SJSA1 (cell line): ENCODE measurements around the gene KRT86. TPM values are rescaled to one million over a fixed set of nuclear protein-coding genes. Genes with fewer than 3 reads are reported as not detected.

Source experiments
- DNase-seq, 2 experiments: peaks; one replicate each; pipeline ENCODE4 v3.0.0-alpha.2; 2015 to 2020; ENCODE audit warnings: low spot score in 2 of 2, low read depth in 1 of 2
- H3K27ac ChIP-seq: fragments of 250-450 bp; sonication (Bioruptor Pico); 2 replicates; pipeline ENCODE4 v1.5.1; 2020; ENCODE audit warnings: mild to moderate bottlenecking, moderate library complexity
- H3K27me3 ChIP-seq: fragments of 250-450 bp; sonication (Bioruptor Pico); replicated peaks from 2 replicates; pipeline ENCODE4 v1.5.1; 2020; ENCODE audit warnings: mild to moderate bottlenecking, moderate library complexity
- H3K36me3 ChIP-seq: fragments of 250-450 bp; sonication (Bioruptor Pico); 2 replicates; pipeline ENCODE4 v1.5.1; 2020; ENCODE audit warnings: mild to moderate bottlenecking
- H3K4me1 ChIP-seq: fragments of 250-450 bp; sonication (Bioruptor Pico); replicated peaks from 2 replicates; pipeline ENCODE4 v1.6.1; 2021; ENCODE audit warnings: mild to moderate bottlenecking
- H3K4me3 ChIP-seq: fragments of 250-450 bp; sonication (Bioruptor Pico); 2 replicates; pipeline ENCODE4 v1.5.1; 2020; ENCODE audit warnings: mild to moderate bottlenecking
- H3K9me3 ChIP-seq: fragments of 250-450 bp; sonication (Bioruptor Pico); replicated peaks from 2 replicates; pipeline ENCODE4 v1.5.1; 2020; ENCODE audit warnings: mild to moderate bottlenecking
- total RNA-seq: library from RNA; depleted of rRNA; stranded (reverse); fragments of >200 nt; shearing (Covaris generic); gene quantifications from 2 replicates; pipeline ENCODE4 v1.2.3, GENCODE V29; 2014; rRNA removed

Gene KRT86
- total RNA-seq, 1 experiment from 2014 or later, result 0.37 TPM

DNA sequence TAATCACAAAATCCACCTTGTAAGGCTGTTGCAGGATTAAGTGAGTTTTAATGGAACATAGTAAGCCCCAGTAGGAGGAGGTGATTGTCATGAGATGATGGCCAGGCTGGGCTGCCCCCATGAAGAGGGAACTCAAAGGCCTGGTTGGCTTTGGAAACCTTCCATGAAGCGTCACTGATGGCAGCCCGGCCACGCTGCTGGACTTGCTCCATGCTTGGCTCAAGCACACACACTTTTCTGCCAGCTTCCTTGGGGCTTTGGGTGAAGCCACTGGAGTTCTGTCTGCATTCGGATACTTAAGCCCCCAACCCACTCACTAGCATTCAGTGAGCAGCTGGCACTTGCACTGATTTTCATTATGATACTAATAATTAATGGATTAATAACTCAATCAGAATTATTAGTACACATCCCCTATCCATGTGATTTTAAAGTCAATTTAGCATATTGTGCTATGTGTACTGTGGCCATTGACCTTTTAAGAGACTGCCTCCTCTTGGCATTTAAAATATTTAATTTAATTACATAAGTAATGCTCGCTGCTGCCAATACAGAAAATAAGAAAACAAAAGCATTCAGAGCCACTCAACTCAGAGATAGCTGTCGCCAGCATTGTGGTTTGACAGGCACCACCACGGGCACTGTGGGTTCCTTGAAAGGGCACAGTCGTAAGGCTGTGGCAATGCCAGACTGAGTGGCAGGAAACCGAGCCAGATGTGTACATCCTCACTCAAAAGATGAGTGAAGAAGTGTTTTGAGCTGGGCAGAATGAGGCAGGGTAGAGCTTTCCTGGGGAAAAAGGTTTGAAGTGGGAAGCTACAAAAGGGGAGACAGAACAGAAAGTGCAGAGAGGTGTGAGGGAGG lies 77.0 kb downstream of the KRT86 start:
- Histone ChIP-seq H3K27ac (no peak overlapping the region), H3K36me3 (no peaks in the 10 kb centered on the region), H3K9me3 (no peaks in the 10 kb centered on the region), H3K27me3 (peaks cover 11% of the 10 kb centered on the region), H3K4me3 (no peak overlapping the region), H3K4me1 (no peaks in the 10 kb centered on the region)
- no peak for DNase-seq

DNA sequence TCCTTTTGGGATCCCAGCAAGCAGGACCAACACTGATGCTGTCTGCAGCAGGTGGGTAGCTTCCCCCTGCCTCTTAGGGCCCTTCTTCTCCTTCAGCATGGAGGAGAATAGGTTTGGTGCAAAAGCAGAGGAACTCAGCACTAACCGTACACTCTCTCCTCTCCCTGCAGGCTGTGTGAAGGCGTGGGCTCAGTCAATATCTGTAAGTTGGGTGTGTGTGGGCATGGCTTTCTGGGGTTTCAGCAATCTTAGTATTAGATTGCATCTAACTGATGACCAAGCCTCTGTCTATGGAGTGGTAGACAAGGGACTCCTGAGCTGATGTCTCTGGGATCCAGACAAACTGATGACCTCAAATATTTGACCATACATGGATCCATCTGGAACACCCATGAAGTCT lies 78.5 kb downstream of the KRT86 start:
- Histone ChIP-seq H3K36me3 (no peaks in the 10 kb centered on the region), H3K27ac (no peak overlapping the region), H3K4me1 (no peaks in the 10 kb centered on the region), H3K27me3 (peaks cover 11% of the 10 kb centered on the region), H3K9me3 (no peaks in the 10 kb centered on the region), H3K4me3 (no peak overlapping the region)
- DNase-seq, result no peak

DNA sequence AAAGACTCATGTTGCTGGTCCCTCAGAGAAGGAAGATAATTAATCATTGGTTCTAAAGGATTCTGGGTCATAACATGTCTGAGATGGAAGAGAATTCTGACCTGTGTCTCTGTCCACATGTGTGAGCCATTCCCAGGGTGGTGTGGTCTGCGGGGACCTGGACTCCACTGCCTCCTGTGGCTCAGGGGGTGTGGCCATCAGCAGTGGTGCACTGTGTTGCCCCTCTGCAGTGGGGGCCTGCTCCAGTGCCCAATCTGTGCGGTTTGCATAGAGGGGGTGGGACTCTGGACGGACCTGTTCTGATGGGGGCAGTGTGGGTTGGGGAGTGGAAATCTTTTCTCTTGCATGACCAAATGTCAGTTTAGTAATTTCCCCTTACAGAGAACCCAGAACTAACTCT lies 79.3 kb downstream of the KRT86 start:
- H3K27ac ChIP-seq, result no peak overlapping the region
- H3K4me3 ChIP-seq, result no peak overlapping the region
- DNase-seq, result no peak
- H3K27me3 ChIP-seq, result peaks cover 11% of the 10 kb centered on the region
- no peaks in the 10 kb centered on the region for H3K4me1 ChIP-seq
- no peaks in the 10 kb centered on the region for H3K9me3 ChIP-seq
- H3K36me3 ChIP-seq, result no peaks in the 10 kb centered on the region

DNA sequence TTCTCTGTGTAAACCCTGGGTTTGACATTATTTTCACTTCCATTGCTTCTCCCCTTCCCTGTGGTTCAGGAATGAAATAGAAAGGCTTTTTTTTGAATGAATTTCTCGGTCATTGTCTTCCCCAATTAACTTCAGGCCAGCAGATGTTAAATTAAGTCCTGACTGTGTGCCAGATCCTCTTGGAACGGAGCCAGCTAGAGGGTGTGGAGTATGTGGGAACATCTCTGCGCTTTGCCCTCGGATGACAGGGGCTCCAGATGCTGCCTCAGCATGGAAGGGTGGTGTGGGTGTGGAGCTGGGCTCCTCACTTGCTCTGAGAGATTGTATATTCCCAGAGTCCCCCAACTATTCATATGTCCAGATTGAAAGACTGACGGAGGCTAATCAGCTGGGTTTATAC lies 79.8 kb downstream of the KRT86 start:
- Histone ChIP-seq H3K27me3 (peaks cover 11% of the 10 kb centered on the region), H3K27ac (no peak overlapping the region), H3K4me1 (no peaks in the 10 kb centered on the region), H3K9me3 (no peaks in the 10 kb centered on the region), H3K4me3 (no peak overlapping the region), H3K36me3 (no peaks in the 10 kb centered on the region)
- no peak for DNase-seq

GRCh38 chr12:52355176-52355575 lies 80.7 kb downstream of the KRT86 start:
- Histone ChIP-seq H3K4me3 (no peak overlapping the region), H3K9me3 (no peaks in the 10 kb centered on the region), H3K27ac (no peak overlapping the region), H3K36me3 (no peaks in the 10 kb centered on the region), H3K27me3 (peaks cover 9% of the 10 kb centered on the region), H3K4me1 (no peaks in the 10 kb centered on the region)
- DNase-seq, result no peak

DNA sequence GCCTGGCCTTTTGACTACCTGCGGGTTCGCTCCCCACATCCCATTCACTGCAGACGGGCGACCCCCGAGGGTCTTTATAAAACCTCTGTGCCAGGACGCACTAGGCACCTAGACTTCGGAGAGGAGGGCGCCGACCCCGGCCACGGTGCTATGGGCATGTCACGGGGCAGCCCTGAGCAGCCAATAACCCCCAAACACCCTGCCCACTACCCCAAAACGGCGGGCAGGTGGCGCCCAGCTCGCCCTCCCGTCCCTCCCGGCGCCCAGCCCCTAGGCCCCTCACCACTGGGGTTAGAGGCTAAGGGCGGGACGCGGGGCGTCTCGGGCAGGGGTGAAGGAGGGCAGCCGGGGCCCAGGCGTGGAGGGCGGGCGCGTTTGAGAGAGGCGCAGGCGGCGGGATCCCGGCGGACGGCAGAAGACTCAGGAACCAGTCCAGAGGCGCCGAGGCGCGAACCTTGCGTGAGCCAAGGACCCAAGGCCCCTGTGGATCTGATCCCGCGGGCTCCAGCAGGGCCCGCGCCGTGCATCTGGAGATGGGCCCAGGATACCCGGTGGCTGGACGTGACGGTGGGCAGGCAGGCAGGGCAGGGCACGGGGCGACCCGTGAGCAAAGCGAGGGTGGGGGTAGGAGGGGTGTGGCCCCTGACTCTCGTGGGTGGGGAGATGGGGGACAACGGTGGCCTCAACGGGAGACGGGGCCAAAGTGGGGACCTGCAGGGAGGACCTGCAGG lies 81.8 kb downstream of the KRT86 start:
- no peaks in the 10 kb centered on the region for H3K4me1 ChIP-seq

DNA sequence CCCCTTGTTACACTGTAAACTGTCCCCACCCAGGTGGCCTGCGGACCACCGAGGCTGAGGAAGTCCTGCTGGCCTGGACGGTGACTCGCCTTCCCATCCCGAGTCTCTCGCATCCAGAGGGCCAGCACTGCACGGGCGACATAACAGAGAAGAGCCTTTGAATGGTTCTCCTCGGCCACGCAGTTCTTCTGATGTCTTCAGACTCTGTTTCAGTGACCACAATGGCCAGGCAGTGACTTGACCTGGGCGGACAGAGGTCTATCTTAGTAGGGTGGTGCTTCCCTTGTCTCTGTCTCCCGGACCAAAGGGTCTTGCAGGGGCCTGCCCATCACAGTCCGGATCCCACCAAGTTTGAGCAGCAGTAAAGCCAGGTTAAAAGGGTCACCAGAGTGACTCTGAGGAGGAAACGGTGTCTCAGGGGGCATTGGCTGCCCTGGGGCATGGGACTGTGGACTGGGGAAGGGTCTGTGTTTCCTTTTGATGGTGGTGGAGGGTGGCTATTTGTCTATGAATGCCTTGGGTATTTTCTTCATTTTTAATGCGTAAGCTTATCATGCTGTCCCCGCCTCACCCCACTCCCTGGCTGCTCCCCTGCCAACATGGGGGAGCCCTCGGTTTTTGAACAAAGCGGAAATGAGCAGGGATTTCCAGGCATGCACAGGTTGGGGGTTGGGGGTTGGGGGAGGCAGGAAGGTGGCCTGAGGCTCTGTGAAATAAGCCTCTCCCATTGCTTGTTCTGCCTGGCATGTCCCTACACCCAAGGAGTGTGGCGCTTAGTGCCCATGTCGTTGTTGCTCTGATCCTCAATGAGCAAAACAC lies 82.5 kb downstream of the KRT86 start:
- H3K27me3 ChIP-seq, result peaks cover 5% of the 10 kb centered on the region; the same call in 1 of the 2 replicates
- no peaks in the 10 kb centered on the region for H3K36me3 ChIP-seq
- no peaks in the 10 kb centered on the region for H3K9me3 ChIP-seq
- H3K27ac ChIP-seq, result no peak overlapping the region
- H3K4me3 ChIP-seq, result no peak overlapping the region
- H3K4me1 ChIP-seq, result no peaks in the 10 kb centered on the region
- no peak for DNase-seq

More for the DNA sequence above, 81.8 kb downstream of the KRT86 start:
- Histone ChIP-seq H3K27me3 (peaks cover 8% of the 10 kb centered on the region), H3K36me3 (no peaks in the 10 kb centered on the region), H3K9me3 (no peaks in the 10 kb centered on the region), H3K4me3 (no peak overlapping the region), H3K27ac (no peak overlapping the region)
- no peak for DNase-seq

Other genes with a start within 250 kb of the KRT86 start
- 3.7 and 7.0 TPM in 2 replicates for gene NR4A1, start 223.2 kb upstream of the KRT86 start, total RNA-seq
- gene ATG101, start 204.7 kb upstream of the KRT86 start, total RNA-seq, result 78.6 and 115 TPM in 2 replicates
- not detected in 2 replicates for gene SMIM41, start 194.9 kb upstream of the KRT86 start, total RNA-seq
- gene KRT80, start 82.6 kb upstream of the KRT86 start, total RNA-seq, result 1.5 and 4.0 TPM in 2 replicates
- gene KRT7, start 41.4 kb upstream of the KRT86 start, total RNA-seq, result 2.1 and 16.1 TPM in 2 replicates
- 0.13 TPM in 1 of 2 replicates, not detected in the other for gene KRT81, start 16.9 kb downstream of the KRT86 start, total RNA-seq
- not detected in 2 replicates for gene KRT83, start 46.8 kb downstream of the KRT86 start, total RNA-seq
- not detected in 2 replicates for gene KRT85, start 92.8 kb downstream of the KRT86 start, total RNA-seq
- gene KRT84, start 111.0 kb downstream of the KRT86 start, total RNA-seq, result not detected in 2 replicates
- not detected in 2 replicates for gene KRT82, start 131.7 kb downstream of the KRT86 start, total RNA-seq
- not detected in 2 replicates for gene KRT75, start 159.7 kb downstream of the KRT86 start, total RNA-seq
- not detected in 2 replicates for gene KRT6B, start 177.5 kb downstream of the KRT86 start, total RNA-seq
- not detected in 2 replicates for gene KRT6C, start 199.2 kb downstream of the KRT86 start, total RNA-seq
- gene KRT6A, start 218.6 kb downstream of the KRT86 start, total RNA-seq, result not detected in 2 replicates
- not detected in 2 replicates for gene KRT5, start 245.7 kb downstream of the KRT86 start, total RNA-seq